GM21737 (cell line): ENCODE measurements around the gene ANKLE2.

Source experiments
- ATAC-seq: cut with Tn5 transposase; IDR thresholded peaks from one replicate; pipeline ENCODE4 v1.9.1; 2021; ENCODE audit warnings: mild to moderate bottlenecking, moderate library complexity; ENCODE audit not compliant: unreplicated experiment

The ANKLE2 gene

GRCh38 chr12:132747896-132748295, 13.7 kb downstream of the ANKLE2 start:
- no peak for ATAC-seq

GRCh38 chr12:132747395-132747794, 14.2 kb downstream of the ANKLE2 start:
- ATAC-seq = no peak

GRCh38 chr12:132746613-132747012, 15.0 kb downstream of the ANKLE2 start:
- no peak for ATAC-seq

- no peak for ATAC-seq
Measured at GRCh38 chr12:132743831-132744230, 17.8 kb downstream of the ANKLE2 start.

GRCh38 chr12:132741620-132742019, 20.0 kb downstream of the ANKLE2 start:
- ATAC-seq = no peak

GRCh38 chr12:132740652-132741051, 21.0 kb downstream of the ANKLE2 start:
- no peak for ATAC-seq

- no peak for ATAC-seq
Measured at GRCh38 chr12:132740313-132740646, 21.4 kb downstream of the ANKLE2 start.

- no peak for ATAC-seq
Measured at GRCh38 chr12:132739600-132740312, 21.9 kb downstream of the ANKLE2 start.

GRCh38 chr12:132736913-132737312, 24.7 kb downstream of the ANKLE2 start:
- ATAC-seq = no peak

- ATAC-seq = no peak
Measured at GRCh38 chr12:132736378-132736777, 25.3 kb downstream of the ANKLE2 start.

- ATAC-seq = no peak
Measured at GRCh38 chr12:132735496-132735895, 26.1 kb downstream of the ANKLE2 start.

GRCh38 chr12:132734206-132734605, 27.4 kb downstream of the ANKLE2 start:
- ATAC-seq = no peak

- no peak for ATAC-seq
Measured at GRCh38 chr12:132731574-132731973, 30.1 kb downstream of the ANKLE2 start.

GRCh38 chr12:132730353-132730752, 31.3 kb downstream of the ANKLE2 start:
- no peak for ATAC-seq

GRCh38 chr12:132729541-132730320, 31.9 kb downstream of the ANKLE2 start:
- no peak for ATAC-seq

GRCh38 chr12:132728502-132728901, 33.1 kb downstream of the ANKLE2 start:
- ATAC-seq = no peak

GRCh38 chr12:132727091-132727794, 34.4 kb downstream of the ANKLE2 start:
- no peak for ATAC-seq

- ATAC-seq = no peak
Measured at GRCh38 chr12:132726386-132726785, 35.2 kb downstream of the ANKLE2 start.

GRCh38 chr12:132724506-132725241, 37.0 kb downstream of the ANKLE2 start:
- ATAC-seq = no peak

GRCh38 chr12:132723764-132724140, 37.9 kb downstream of the ANKLE2 start:
- ATAC-seq = no peak
